IMR-90 (cell line): Measurements from ENCODE around the gene SH3BP5.

Experiments used
- CHD1 ChIP-seq: IDR thresholded peaks from 2 replicates; pipeline ENCODE4 v1.6.1; 2012; ENCODE audit warnings: low read depth, low read length, improper control_type of control experiment
- NFE2L2 ChIP-seq: fragments of 150-350 bp; IDR thresholded peaks from 2 replicates; pipeline ENCODE4 v1.6.1; 2016; ENCODE audit warnings: low read depth, mild to moderate bottlenecking, low read length

- TF ChIP-seq CHD1 (no peak), NFE2L2 (no peak)
These were observed 48.8 kb upstream of the SH3BP5 start for GRCh38 chr3:15380980-15381890.
